HG03060 (cell line): ENCODE results near the gene CCKAR.
"Not testable (repeated sequence)": the region's sequence is repeated elsewhere in the genome, so short reads cannot be mapped to it uniquely, and the experiment has no call there.

Source experiments
- ATAC-seq: cut with Tn5 transposase; IDR thresholded peaks from one replicate; pipeline ENCODE4 v1.9.1; 2021; ENCODE audit warnings: low read depth, moderate number of reproducible peaks; ENCODE audit not compliant: unreplicated experiment

CCKAR gene

GRCh38 chr4:26490111-26490959 lies at the start of gene CCKAR:
Gene CCKAR, minus strand, starts transcription at chr4:26490484. Its CDS starts 217 bp downstream, at chr4:26490267.
- ATAC-seq, result no peak

- ATAC-seq, result no peak
Measured at GRCh38 chr4:26533685-26534084, 43.4 kb upstream of the CCKAR start.

- ATAC-seq, result no peak
Measured at GRCh38 chr4:26531491-26532116, 41.3 kb upstream of the CCKAR start.

GRCh38 chr4:26530099-26530498 lies 39.8 kb upstream of the CCKAR start:
- ATAC-seq, result no peak

- no peak for ATAC-seq
Measured at GRCh38 chr4:26529479-26529878, 39.2 kb upstream of the CCKAR start.

GRCh38 chr4:26525771-26526150 lies 35.5 kb upstream of the CCKAR start:
- ATAC-seq, result no peak

- no peak for ATAC-seq
Measured at GRCh38 chr4:26525136-26525770, 35.0 kb upstream of the CCKAR start.

- no peak for ATAC-seq
Measured at GRCh38 chr4:26524011-26524410, 33.7 kb upstream of the CCKAR start.

GRCh38 chr4:26522478-26522877 lies 32.2 kb upstream of the CCKAR start:
- no peak for ATAC-seq

- ATAC-seq, result no peak
Measured at GRCh38 chr4:26520728-26521450, 30.6 kb upstream of the CCKAR start.

GRCh38 chr4:26515936-26516335 lies 25.7 kb upstream of the CCKAR start:
- ATAC-seq, result no peak

GRCh38 chr4:26510334-26510964 lies 20.2 kb upstream of the CCKAR start:
- ATAC-seq, result no peak

GRCh38 chr4:26509681-26510333 lies 19.5 kb upstream of the CCKAR start:
- ATAC-seq, result no peak

GRCh38 chr4:26507286-26507685 lies 17.0 kb upstream of the CCKAR start:
- no peak for ATAC-seq

GRCh38 chr4:26503844-26504243 lies 13.6 kb upstream of the CCKAR start:
- no peak for ATAC-seq

GRCh38 chr4:26503427-26503826 lies 13.1 kb upstream of the CCKAR start:
- no peak for ATAC-seq

- ATAC-seq, result not testable (repeated sequence)
Measured at GRCh38 chr4:26500565-26500999, 10.3 kb upstream of the CCKAR start.

GRCh38 chr4:26496207-26496783 lies 6.0 kb upstream of the CCKAR start:
- ATAC-seq, result no peak

- ATAC-seq, result no peak
Measured at GRCh38 chr4:26493461-26493860, 3.2 kb upstream of the CCKAR start.
